Fibroblast of lung (primary cell): ENCODE results near the gene HMCN2.

Experiments
- EZH2 ChIP-seq: IDR thresholded peaks from 2 replicates; pipeline ENCODE4 v1.5.1; 2012; ENCODE audit warnings: low read length, control low read depth, mild to moderate bottlenecking; ENCODE audit errors: missing control alignments
- TF ChIP-seq, protein P1 (sequence below), 2 donors: IDR thresholded peaks in 1 of 2; conservative IDR thresholded peaks in 1 of 2; 1 replicate in 1 of 2; 2 replicates in 1 of 2; pipeline ENCODE4 v1.5.1; 2011 to 2012; ENCODE audit warnings: low read length in 2 of 2, control low read depth in 1 of 2, inconsistent platforms in 1 of 2, low read depth in 1 of 2, mild to moderate bottlenecking in 1 of 2

DNA sequence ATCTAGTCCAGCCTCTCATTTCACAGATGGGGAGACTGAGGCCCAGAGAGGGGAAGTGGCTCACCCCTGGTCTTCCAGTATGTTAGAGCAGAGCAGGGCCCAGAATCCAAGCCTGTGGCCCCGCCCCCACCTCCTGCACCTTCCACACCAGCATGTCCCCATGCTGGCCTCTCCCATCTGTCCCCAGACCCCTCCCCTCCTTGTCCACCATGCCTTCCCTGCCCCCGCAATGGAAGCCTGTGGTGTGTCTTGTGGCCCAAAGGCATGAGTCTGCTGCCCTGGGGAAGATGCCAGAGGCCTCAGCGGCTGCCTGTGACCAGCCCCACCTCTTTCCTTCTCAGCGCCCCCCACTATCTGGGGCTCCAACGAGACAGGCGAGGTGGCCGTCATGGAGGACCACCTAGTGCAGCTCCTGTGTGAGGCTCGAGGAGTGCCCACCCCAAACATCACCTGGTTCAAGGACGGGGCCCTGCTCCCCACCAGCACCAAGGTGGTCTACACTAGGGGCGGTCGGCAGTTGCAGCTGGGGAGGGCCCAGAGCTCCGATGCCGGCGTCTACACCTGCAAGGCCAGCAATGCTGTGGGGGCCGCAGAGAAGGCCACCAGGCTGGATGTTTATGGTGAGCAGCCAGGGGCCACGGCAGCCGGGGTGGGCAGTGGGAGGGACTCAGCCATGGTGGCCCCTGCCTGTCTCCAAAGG lies 87.2 kb downstream of the HMCN2 start:
- TF ChIP-seq, protein P1, sequence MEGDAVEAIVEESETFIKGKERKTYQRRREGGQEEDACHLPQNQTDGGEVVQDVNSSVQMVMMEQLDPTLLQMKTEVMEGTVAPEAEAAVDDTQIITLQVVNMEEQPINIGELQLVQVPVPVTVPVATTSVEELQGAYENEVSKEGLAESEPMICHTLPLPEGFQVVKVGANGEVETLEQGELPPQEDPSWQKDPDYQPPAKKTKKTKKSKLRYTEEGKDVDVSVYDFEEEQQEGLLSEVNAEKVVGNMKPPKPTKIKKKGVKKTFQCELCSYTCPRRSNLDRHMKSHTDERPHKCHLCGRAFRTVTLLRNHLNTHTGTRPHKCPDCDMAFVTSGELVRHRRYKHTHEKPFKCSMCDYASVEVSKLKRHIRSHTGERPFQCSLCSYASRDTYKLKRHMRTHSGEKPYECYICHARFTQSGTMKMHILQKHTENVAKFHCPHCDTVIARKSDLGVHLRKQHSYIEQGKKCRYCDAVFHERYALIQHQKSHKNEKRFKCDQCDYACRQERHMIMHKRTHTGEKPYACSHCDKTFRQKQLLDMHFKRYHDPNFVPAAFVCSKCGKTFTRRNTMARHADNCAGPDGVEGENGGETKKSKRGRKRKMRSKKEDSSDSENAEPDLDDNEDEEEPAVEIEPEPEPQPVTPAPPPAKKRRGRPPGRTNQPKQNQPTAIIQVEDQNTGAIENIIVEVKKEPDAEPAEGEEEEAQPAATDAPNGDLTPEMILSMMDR (conservative IDR thresholded peaks at IDR 0.05 in 1 of 2, IDR thresholded peaks at IDR 0.05 in 1 of 2; ENCODE audit: low read depth in 1 of 2, low read length in 2 of 2): no peak
- TF ChIP-seq EZH2: no peak
